Endothelial cell of umbilical vein (primary cell): ENCODE measurements around the gene SMG1.
"Not testable (repeated sequence)": the region's sequence is repeated elsewhere in the genome, so short reads cannot be mapped to it uniquely, and the experiment has no call there.

Experiments
- CTCF ChIP-seq, 2 donors: IDR thresholded peaks; 1 replicate in 1 of 2; 2 replicates in 1 of 2; pipeline ENCODE4 v1.5.1; 2011; ENCODE audit warnings: low read length in 2 of 2, mild to moderate bottlenecking in 2 of 2, moderate library complexity in 2 of 2, control low read depth in 1 of 2, inconsistent platforms in 1 of 2, low read depth in 1 of 2; ENCODE audit not compliant: insufficient read depth in 1 of 2; ENCODE audit errors: extremely low read depth in 1 of 2
- JUN ChIP-seq: IDR thresholded peaks from 2 replicates; pipeline ENCODE4 v1.6.1; 2011; ENCODE audit warnings: borderline replicate concordance, low read depth; ENCODE audit not compliant: insufficient read length, insufficient read depth
- MAX ChIP-seq: IDR thresholded peaks from 2 replicates; pipeline ENCODE4 v1.6.1; 2011; ENCODE audit not compliant: insufficient read depth, insufficient read length
- POLR2A ChIP-seq: IDR thresholded peaks from 2 replicates; pipeline ENCODE4 v1.6.1; 2012; ENCODE audit warnings: low read depth, mild to moderate bottlenecking, control low read depth, low read length

GRCh38 chr16:18767217-18767616 is 159.0 kb downstream of the SMG1 start:
- TF ChIP-seq CTCF (IDR thresholded peaks at IDR 0.05; ENCODE audit: extremely low read depth in 1 of 2, insufficient read depth in 1 of 2, low read depth in 1 of 2, low read length in 2 of 2); JUN; POLR2A; MAX: not testable (repeated sequence)
